ENCODE measurements around the gene TIMM13. TPM values are rescaled to one million over a fixed set of nuclear protein-coding genes. Genes with fewer than 3 reads are reported as not detected.
"Not testable (repeated sequence)": the region's sequence is repeated elsewhere in the genome, so short reads cannot be mapped to it uniquely, and the experiment has no call there.

TIMM13 gene
- 154 and 163 TPM in 2 replicates for total RNA-seq (2014; rRNA removed; shearing (Covaris generic))

GRCh38 chr19:2427429-2428320, at the start of gene TIMM13:
Gene TIMM13, minus strand, starts transcription at chr19:2427586. Its CDS starts 53 bp downstream, at chr19:2427533.
- DNase-seq (ENCODE audit: low spot score): peak; percentile 93

GRCh38 chr19:2476451-2477140, 49.2 kb upstream of the TIMM13 start:
- no peak for DNase-seq (ENCODE audit: low spot score)

- peak; percentile 89 for DNase-seq (ENCODE audit: low spot score)
These were observed 48.5 kb upstream of the TIMM13 start, which contains the start of gene GADD45B for GRCh38 chr19:2475702-2476450. Gene GADD45B, plus strand, starts transcription at chr19:2476127. Its CDS starts 232 bp downstream, at chr19:2476359.

GRCh38 chr19:2475018-2475701, 47.8 kb upstream of the TIMM13 start:
- DNase-seq (ENCODE audit: low spot score): peak; percentile 25

- peak; percentile 55 for DNase-seq (ENCODE audit: low spot score)
These were observed 47.0 kb upstream of the TIMM13 start for GRCh38 chr19:2474232-2475017.

- not testable (repeated sequence) for DNase-seq (ENCODE audit: low spot score)
These were observed 42.5 kb upstream of the TIMM13 start for GRCh38 chr19:2469915-2470200.

- DNase-seq (ENCODE audit: low spot score): no peak
These were observed 41.9 kb upstream of the TIMM13 start for GRCh38 chr19:2469102-2469914.

- no peak for DNase-seq (ENCODE audit: low spot score)
These were observed 41.2 kb upstream of the TIMM13 start for GRCh38 chr19:2468596-2468995.

- no peak for DNase-seq (ENCODE audit: low spot score)
These were observed 37.0 kb upstream of the TIMM13 start for GRCh38 chr19:2464389-2464788.

- not testable (repeated sequence) for DNase-seq (ENCODE audit: low spot score)
These were observed 36.3 kb upstream of the TIMM13 start for GRCh38 chr19:2463694-2464093.

- peak; percentile 87 for DNase-seq (ENCODE audit: low spot score)
These were observed 35.4 kb upstream of the TIMM13 start for GRCh38 chr19:2462635-2463421.

- DNase-seq (ENCODE audit: low spot score): peak; percentile 28
These were observed 34.6 kb upstream of the TIMM13 start for GRCh38 chr19:2461751-2462634.

GRCh38 chr19:2460245-2460644, 32.9 kb upstream of the TIMM13 start:
- no peak for DNase-seq (ENCODE audit: low spot score)

GRCh38 chr19:2458776-2459175, 31.4 kb upstream of the TIMM13 start:
- DNase-seq (ENCODE audit: low spot score): not testable (repeated sequence)

GRCh38 chr19:2458054-2458453, 30.7 kb upstream of the TIMM13 start:
- no peak for DNase-seq (ENCODE audit: low spot score)

- DNase-seq (ENCODE audit: low spot score): no peak
These were observed 30.1 kb upstream of the TIMM13 start for GRCh38 chr19:2457394-2458037.

GRCh38 chr19:2455851-2456570, 28.6 kb upstream of the TIMM13 start:
- DNase-seq (ENCODE audit: low spot score): peak; percentile 18
